ENCODE results near the gene SARS2.
"Not testable (repeated sequence)": the region's sequence is repeated elsewhere in the genome, so short reads cannot be mapped to it uniquely, and the experiment has no call there.

Gene SARS2, protein sequence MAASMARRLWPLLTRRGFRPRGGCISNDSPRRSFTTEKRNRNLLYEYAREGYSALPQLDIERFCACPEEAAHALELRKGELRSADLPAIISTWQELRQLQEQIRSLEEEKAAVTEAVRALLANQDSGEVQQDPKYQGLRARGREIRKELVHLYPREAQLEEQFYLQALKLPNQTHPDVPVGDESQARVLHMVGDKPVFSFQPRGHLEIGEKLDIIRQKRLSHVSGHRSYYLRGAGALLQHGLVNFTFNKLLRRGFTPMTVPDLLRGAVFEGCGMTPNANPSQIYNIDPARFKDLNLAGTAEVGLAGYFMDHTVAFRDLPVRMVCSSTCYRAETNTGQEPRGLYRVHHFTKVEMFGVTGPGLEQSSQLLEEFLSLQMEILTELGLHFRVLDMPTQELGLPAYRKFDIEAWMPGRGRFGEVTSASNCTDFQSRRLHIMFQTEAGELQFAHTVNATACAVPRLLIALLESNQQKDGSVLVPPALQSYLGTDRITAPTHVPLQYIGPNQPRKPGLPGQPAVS

DNA sequence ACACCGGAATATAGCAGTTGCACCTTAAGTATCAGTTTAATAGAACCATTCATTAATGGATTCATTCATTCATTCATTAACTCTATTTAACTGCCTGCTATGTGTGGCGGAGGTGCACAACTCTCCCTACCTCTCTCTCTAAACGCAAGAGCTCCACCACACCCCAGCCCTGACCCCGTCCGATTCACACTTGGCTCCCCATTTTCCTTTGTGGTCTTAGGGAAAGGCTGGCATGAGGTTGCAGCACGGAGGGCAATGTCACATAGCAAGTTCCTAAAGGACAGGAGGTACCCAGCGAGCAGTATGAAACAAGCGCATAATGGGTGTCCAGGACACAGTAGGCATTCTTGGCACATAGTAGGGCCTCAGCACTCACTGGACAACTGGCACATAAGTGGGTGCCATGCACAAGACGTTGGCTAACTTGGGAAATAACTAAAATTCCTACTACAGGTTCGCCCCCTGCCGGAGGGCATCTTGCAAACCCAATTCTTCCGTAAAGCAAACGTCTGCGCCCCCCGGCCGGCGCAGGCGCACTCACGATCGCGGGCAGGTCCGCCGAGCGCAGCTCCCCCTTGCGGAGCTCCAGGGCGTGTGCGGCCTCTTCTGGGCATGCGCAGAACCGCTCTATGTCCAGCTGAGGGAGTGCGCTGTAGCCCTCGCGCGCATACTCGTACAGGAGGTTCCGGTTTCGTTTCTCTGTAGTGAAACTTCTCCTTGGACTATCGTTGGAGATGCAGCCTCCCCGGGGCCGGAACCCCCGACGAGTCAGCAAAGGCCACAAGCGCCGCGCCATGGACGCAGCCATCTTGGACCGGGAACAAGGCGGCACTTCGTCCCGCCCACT, at the start of gene SARS2:
TSS of gene SARS2 (minus strand) at position 835 of the 847 bp plus-strand sequence. CDS start at position 808, 27 bp downstream.
- peak; percentile 73 for DNase-seq (ENCODE audit: low read depth)

DNA sequence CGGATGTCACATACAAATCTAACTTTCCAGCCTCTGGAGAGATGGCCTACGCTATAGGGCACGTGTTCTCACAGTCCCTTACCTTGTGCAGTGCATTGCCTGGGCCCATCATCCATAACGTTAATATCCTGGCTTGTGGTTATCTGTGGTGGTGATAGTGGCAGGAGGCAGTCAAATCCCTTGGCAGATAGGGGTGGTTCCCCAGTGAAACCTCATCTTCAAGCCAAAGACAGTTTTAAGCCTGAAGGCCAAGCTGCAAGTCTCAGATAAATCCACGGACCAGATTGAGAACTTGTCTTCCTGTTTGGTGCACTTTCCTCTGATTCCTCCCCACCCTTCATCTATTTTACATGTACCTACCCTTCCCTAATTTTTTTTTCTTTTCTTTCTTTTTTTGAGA, 49.2 kb upstream of the SARS2 start:
- DNase-seq (ENCODE audit: low read depth), result no peak

DNA sequence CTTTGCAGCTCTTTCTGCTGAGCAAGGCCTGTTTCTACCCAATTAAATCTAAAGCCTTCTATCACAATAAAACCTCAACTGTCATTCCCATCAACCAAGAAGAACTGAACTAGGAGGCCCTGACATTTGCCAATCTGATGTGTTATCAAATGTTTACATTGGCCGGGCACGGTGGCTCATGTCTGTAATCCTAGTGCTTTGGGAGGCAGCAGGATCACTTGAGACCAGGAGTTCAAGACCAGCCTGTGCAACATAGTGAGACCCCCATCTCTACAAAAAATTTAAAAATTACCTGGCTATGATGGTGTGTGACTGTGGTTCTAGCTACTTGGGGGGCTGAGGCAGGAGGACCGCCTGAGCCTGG, 47.7 kb upstream of the SARS2 start:
- DNase-seq (ENCODE audit: low read depth), result no peak

DNA sequence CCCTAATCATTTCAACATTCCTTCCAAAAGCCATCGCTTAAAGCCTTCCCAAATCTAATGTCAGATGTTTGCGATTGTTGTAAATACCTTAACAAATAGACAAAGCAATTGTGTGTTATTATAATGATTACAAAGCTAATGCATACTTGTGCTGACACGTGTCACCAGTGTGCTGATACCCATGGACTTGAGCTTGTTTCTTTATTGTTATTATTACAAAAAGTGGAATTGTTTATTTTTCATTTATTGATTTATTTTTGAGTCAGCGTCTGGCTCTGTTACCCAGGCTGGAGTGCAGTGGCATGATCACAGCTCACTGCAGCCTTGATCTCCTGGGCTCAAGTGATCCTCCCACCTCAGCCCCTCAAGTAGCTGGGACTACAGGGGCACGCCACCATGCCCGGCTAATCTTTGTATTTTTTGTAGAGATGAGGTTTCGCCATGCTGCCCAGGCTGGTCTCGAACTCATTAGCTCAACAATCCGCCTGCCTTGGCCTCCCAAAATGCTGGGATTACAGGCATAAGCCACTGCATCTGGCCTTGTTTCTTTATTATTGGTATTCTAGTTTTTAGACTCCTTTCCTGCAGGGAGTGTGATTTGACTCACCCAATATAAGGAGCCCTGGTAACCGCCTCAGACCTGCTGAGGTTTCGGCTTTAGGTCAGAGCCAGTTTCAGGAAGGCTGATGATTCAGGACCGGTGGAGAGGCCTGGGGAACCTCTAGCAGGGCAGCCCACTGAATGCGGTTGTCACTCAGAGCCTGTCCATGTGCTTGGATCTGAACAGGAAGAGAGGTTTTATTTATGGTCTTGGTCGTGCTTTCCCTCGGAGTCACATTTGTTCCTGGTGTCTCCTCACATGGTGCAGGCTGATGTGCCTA, 47.1 kb upstream of the SARS2 start:
- no peak for DNase-seq (ENCODE audit: low read depth)

- DNase-seq (ENCODE audit: low read depth), result no peak
Observed at GRCh38 chr19:38975861-38976271, 45.3 kb upstream of the SARS2 start.

DNA sequence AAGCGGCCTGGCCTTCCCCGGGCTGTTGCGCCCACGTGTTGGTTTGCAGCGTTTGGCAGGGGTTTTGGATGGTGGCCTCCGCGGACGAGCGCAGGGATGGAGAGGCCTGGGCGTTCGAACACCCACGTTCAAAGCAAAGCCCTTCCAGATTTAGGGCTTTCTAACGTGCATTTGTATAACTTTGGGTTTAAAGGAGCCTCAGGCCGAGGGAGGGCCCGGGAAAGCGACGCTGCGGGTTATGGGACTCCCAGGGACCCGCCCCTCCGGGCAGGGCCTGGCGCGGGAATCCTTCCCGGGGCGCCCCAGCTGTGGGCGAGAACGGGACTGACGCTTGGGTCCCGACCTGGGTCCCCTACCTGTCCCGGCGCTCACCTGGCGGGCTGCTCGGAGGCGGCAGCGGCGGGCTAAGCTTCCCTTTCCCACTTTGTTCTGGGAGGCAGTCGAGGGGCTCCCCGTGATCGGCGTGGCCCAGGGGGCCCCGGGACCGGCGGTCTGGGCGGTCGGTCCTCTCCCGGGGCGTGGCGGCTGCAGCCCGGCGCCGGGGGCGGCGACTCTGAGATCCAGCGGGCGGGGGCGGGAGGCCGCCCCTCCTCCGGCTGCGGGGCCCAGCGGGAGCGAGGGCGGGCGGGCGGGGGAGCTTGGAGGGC, 44.8 kb upstream of the SARS2 start, which contains the start of gene FBXO17:
TSS of gene FBXO17 (minus strand) at position 529 of the 647 bp plus-strand sequence. CDS start 25,423 bp downstream, outside the sequence.
- no peak for DNase-seq (ENCODE audit: low read depth)

DNA sequence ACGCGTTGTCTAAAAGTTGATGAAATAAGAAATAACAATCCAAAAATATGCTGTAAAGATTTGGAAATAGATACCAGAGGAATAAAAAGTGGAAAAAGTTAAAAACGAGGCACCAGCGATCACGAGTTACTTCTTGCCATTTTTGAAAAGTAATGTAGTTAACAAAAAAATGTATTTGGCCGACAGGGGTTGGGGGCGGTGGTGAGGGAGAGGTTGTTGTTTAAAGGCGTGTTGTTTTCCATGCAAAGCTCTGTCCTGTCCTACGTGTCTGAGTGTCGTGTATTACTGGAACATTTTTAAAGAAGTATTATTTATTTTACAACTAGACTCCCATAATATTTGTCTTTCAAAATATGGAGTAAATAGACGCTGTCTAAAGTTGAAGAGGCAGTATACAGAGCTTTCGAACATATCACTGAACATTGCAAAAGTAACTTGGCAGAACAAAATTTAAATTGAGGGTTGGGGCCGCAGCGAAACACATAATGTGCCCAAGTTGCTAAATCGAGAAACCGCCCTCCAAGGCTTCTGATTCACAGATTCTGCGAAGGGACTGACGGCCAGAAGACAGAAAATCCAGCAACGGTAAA, 44.2 kb upstream of the SARS2 start:
- no peak for DNase-seq (ENCODE audit: low read depth)

DNA sequence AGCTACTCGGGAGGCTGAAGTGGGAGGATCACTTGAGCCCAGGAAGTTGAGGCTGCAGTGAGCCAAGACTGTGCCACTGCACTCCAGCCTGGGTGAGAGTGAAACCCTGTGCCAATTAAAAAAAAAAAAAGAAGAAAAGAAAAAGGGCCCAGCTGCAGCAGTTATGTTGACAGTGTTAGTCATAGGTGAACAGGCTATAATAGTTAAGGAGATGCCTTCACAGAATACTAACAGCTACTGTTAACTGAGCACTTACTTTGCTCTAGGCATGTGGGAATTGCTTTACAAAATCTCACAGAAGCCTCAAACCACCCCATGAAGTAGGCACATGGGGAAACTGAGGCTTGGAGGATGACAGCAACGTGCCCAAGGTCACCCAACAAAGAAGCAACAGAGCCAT, 41.1 kb upstream of the SARS2 start:
- no peak for DNase-seq (ENCODE audit: low read depth)

DNA sequence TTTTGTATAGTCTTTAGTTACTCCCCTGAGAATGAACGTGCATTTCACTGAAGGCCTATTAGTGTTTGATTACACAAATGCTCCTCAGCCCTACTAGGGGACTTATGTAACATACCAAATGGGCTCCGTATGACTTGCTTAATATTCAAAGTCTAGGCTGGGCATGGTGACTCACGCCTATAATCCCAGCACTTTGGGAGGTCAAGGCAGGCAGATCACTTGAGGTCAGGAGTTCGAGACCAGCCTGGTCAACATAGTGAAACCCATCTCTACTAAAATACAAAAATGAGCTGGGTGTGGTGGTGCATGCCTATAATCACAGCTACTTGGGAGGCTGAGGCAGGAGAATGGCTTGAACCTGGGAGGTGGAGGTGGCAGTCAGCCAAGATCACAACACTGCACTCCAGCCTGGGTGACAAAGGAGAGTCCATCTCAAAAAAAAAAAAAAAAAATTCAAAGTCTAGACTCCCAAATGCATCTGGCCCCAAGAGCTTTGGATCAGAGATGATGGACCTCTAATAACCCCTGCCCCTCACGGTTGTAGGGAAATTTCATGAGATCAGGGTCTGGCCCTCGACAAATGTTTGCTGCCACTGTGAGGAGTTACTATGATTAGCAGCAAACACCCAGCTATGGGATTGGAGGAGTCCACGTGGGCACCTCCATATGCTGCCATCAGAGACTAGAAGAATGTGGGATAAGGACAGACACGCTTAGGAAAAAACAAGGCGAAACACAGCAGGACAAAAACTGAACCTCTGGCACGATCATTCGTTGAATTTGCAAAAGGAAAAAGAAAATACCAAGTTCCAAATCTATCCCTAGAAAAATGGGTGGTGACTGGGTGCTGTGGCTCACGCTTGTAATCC, 40.3 kb upstream of the SARS2 start:
- DNase-seq (ENCODE audit: low read depth), result no peak

DNA sequence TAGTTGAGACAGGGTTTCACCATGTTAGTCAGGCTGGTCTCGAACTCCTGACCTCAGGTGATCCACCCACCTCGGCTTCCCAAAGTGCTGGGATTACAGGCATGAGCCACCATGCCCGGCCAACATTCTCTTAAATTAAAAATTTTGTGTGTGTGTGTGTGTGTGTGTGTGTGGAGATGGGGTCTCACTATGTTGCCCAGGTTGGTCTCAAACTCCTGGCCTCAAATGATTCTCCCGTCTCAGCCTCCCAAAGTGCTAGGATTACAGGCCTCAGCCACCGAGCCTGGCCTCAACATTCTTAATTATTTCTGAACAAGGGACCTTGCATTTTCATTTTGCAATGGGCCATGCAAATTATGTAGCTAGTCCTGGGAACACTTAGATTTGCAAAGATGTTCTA, 35.6 kb upstream of the SARS2 start:
- DNase-seq (ENCODE audit: low read depth), result not testable (repeated sequence)

- no peak for DNase-seq (ENCODE audit: low read depth)
Observed at GRCh38 chr19:38964738-38965137, 34.2 kb upstream of the SARS2 start.

- DNase-seq (ENCODE audit: low read depth), result no peak
Observed at GRCh38 chr19:38959618-38960017, 29.1 kb upstream of the SARS2 start.

DNA sequence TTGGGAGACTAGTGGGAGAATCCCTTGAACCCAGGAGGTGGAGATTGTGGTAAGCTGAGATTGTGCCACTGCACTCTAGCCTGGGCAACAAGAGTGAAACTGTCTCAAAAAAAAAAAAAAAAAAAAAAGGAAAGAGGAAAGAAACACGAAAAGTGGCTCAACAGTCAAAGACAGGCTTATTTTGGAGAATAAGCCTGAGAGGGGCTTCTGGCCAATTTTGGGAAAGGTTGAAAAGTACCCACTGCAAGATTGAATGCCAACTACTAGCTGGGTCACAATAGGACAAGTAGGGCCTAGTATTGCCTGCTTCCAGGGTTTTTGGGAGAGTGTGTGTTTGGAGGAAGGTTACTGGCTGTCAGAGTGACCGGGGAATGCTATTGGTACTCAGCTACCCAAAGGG, 27.7 kb upstream of the SARS2 start:
- DNase-seq (ENCODE audit: low read depth), result no peak

DNA sequence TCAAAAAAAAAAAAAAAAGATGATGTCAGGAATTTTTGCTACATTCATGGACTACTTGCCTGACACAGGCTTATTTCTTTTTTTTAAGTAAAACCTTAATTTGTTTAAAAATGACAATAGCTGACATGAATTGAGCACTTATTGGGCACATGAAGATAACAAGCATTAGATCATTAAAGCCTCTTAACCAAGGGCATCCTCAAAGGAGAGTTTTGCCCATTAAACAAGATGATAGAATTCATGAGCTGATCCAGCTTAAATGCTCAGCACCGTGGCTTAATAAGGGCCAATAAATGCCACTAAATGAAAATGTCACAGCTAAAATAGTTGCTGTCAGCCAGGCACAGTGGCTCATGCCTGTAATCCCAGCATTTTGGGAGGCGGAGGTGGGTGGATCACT, 25.7 kb upstream of the SARS2 start:
- DNase-seq (ENCODE audit: low read depth), result no peak

DNA sequence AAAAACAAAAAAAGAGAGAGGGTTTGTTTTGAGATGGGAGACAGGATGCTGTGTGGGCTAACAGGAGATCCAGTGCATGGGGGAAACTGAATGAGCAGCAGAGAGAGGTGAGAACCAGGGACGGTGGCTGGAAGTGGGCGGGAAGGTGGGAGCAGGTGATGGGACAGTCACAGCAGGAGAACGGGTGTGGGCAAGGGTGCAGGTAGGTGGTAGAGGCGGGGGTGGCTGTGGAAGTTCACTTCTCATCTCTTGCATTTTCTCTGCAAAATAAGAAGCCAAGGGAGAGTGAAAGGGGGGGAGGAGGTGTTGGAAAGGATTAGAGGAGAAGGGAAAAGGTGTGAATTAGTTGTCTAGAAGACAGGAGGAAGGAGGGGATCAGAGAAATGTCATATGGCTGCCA, 23.1 kb upstream of the SARS2 start:
- DNase-seq (ENCODE audit: low read depth), result no peak

- DNase-seq (ENCODE audit: low read depth), result no peak
Observed at GRCh38 chr19:38952395-38953165, 22.0 kb upstream of the SARS2 start.

DNA sequence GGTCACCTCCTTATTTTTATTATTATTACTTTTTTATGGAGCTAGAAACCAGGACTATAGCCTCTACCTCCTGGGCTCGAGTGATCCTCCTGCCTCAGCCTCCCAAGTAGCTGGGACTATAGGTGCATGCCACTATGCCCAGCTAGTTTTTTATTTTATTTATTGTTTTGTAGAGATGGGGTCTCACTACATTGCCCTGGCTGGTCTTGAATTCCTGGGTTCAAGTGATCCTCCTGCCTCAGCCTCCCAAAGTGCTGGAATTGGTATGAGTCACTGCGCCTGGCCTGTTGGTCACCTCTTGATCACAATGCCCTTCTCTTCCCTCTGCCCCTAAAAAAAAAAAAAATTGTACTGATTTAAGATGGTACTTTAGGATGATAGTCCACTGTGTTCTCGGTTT, 20.6 kb upstream of the SARS2 start:
- DNase-seq (ENCODE audit: low read depth), result no peak

GRCh38 chr19:38949580-38950367, 19.2 kb upstream of the SARS2 start:
- peak; percentile 35 for DNase-seq (ENCODE audit: low read depth)

Data from non-pigmented ciliary epithelial cell (primary cell).